HepG2 (cell line): ENCODE measurements around the gene GDI1. TPM values are rescaled to one million over a fixed set of nuclear protein-coding genes. Genes with fewer than 3 reads are reported as not detected.

ENCODE experiments used
- FOXJ3 ChIP-seq: sonication (generic); formaldehyde crosslinking; IDR thresholded peaks from 2 replicates; pipeline ENCODE4 v1.4.0; 2020; ENCODE audit warnings: missing genetic modification reagents, mild to moderate bottlenecking, borderline replicate concordance
- HNRNPL ChIP-seq: fragments of 200-400 bp; formaldehyde crosslinking; IDR thresholded peaks from 2 replicates; pipeline ENCODE4 v1.6.1; 2017; ENCODE audit warnings: mild to moderate bottlenecking, low read depth, low read length
- KDM5B ChIP-seq: sonication (generic); formaldehyde crosslinking; IDR thresholded peaks from 2 replicates; pipeline ENCODE4 v1.4.0; 2020; ENCODE audit warnings: missing genetic modification reagents, mild to moderate bottlenecking, borderline replicate concordance
- MXI1 ChIP-seq: IDR thresholded peaks from 3 replicates; pipeline ENCODE4 v1.6.1; 2012; ENCODE audit warnings: low read depth, low read length, inconsistent platforms, borderline replicate concordance
- PHF8 ChIP-seq: sonication (generic); formaldehyde crosslinking; IDR thresholded peaks from 2 replicates; pipeline ENCODE4 v1.5.0; 2020; ENCODE audit warnings: missing genetic modification reagents
- POLR2A ChIP-seq, 2 experiments: IDR thresholded peaks; 2 replicates each; pipeline ENCODE4 v1.6.1; 2011; ENCODE audit warnings: low read depth in 2 of 2, low read length in 2 of 2, mild to moderate bottlenecking in 1 of 2, moderate library complexity in 1 of 2; ENCODE audit not compliant: insufficient read depth in 1 of 2
- POLR2G ChIP-seq: fragments of 200-400 bp; formaldehyde crosslinking; IDR thresholded peaks from 2 replicates; pipeline ENCODE4 v1.6.1; 2018; ENCODE audit warnings: mild to moderate bottlenecking, low read depth, low read length, moderate library complexity
- RBM39 ChIP-seq: fragments of 200-400 bp; formaldehyde crosslinking; IDR thresholded peaks from one replicate; pipeline ENCODE4 v1.6.1; 2018; ENCODE audit warnings: antibody characterized with exemption, mild to moderate bottlenecking, low read depth, low read length; ENCODE audit not compliant: poor library complexity, severe bottlenecking
- SAP130 ChIP-seq: IDR thresholded peaks from 2 replicates; pipeline ENCODE4 v1.6.1; 2016; ENCODE audit warnings: low read depth
- SIN3A ChIP-seq: IDR thresholded peaks from 2 replicates; pipeline ENCODE4 v1.6.1; 2011; ENCODE audit warnings: low read depth, mild to moderate bottlenecking, control low read depth, low read length, borderline replicate concordance
- TRIM24 ChIP-seq: sonication (generic); formaldehyde crosslinking; IDR thresholded peaks from 2 replicates; pipeline ENCODE4 v1.8.0; 2022; ENCODE audit warnings: mild to moderate bottlenecking, missing genetic modification reagents
- YY1 ChIP-seq: IDR thresholded peaks from 2 replicates; pipeline ENCODE4 v1.6.1; 2011; ENCODE audit warnings: low read length, low read depth, moderate library complexity, mild to moderate bottlenecking; ENCODE audit not compliant: insufficient read depth, insufficient replicate concordance
- ZBTB20 ChIP-seq: sonication (generic); formaldehyde crosslinking; IDR thresholded peaks from 2 replicates; pipeline ENCODE4 v1.8.1; 2023; ENCODE audit warnings: missing genetic modification reagents, low read depth, mild to moderate bottlenecking, borderline replicate concordance
- ZNF549 ChIP-seq: sonication (generic); formaldehyde crosslinking; IDR thresholded peaks from 2 replicates; pipeline ENCODE4 v1.5.0; 2020; ENCODE audit warnings: missing genetic modification reagents
- ZNF563 ChIP-seq: sonication (generic); formaldehyde crosslinking; IDR thresholded peaks from 2 replicates; pipeline ENCODE4 v1.8.0; 2022; ENCODE audit warnings: mild to moderate bottlenecking, moderate library complexity, missing genetic modification reagents
- polyA plus RNA-seq, 8 experiments: library from polyadenylated mRNA; depleted of rRNA in 3 of 8; stranded (reverse) in 7 of 8; unstranded in 1 of 8; fragments of >200 nt; fragmentation: Illumina TruSeq in 4 of 8; extraction: Trizol in 4 of 8; gene quantifications; 2 replicates each; pipeline versions ENCODE4 v1.2.1 to v1.2.3, GENCODE V29; 2011 to 2016; ENCODE audit warnings: low read depth in 4 of 8, missing spikeins in 1 of 8, mixed read lengths in 1 of 8; ENCODE audit not compliant: insufficient read depth in 1 of 8
- total RNA-seq, 5 experiments: library from RNA; depleted of rRNA; stranded (reverse); fragments of >200 nt; fragmentation: Illumina TruSeq; extraction: Trizol; gene quantifications; 2 replicates each; pipeline ENCODE4 v1.2.3, GENCODE V29; 2016; ENCODE audit warnings: low read depth in 1 of 5
- TF ChIP-seq, protein P1 (sequence below): sonication (generic); formaldehyde crosslinking; IDR thresholded peaks from 2 replicates; pipeline ENCODE4 v1.4.0; 2020; ENCODE audit warnings: mild to moderate bottlenecking, missing genetic modification reagents
- TF ChIP-seq, protein P2 (sequence below): sonication (generic); formaldehyde crosslinking; IDR thresholded peaks from 2 replicates; pipeline ENCODE4 v1.4.0; 2020; ENCODE audit warnings: missing genetic modification reagents, borderline replicate concordance
- TF ChIP-seq, protein P3 (sequence below): sonication (generic); formaldehyde crosslinking; IDR thresholded peaks from 2 replicates; pipeline ENCODE4 v1.8.0; 2022; ENCODE audit warnings: mild to moderate bottlenecking, missing genetic modification reagents, borderline replicate concordance
- TF ChIP-seq, protein P4 (sequence below): sonication (generic); formaldehyde crosslinking; IDR thresholded peaks from 2 replicates; pipeline ENCODE4 v1.4.0; 2020; ENCODE audit warnings: missing genetic modification reagents, borderline replicate concordance

The GDI1 gene
- total and polyA plus RNA-seq, 2 of the 13 experiments (the other 11 are each of a cell fraction or from before 2014, with no cell fraction given), result 17.4 to 105 TPM

DNA sequence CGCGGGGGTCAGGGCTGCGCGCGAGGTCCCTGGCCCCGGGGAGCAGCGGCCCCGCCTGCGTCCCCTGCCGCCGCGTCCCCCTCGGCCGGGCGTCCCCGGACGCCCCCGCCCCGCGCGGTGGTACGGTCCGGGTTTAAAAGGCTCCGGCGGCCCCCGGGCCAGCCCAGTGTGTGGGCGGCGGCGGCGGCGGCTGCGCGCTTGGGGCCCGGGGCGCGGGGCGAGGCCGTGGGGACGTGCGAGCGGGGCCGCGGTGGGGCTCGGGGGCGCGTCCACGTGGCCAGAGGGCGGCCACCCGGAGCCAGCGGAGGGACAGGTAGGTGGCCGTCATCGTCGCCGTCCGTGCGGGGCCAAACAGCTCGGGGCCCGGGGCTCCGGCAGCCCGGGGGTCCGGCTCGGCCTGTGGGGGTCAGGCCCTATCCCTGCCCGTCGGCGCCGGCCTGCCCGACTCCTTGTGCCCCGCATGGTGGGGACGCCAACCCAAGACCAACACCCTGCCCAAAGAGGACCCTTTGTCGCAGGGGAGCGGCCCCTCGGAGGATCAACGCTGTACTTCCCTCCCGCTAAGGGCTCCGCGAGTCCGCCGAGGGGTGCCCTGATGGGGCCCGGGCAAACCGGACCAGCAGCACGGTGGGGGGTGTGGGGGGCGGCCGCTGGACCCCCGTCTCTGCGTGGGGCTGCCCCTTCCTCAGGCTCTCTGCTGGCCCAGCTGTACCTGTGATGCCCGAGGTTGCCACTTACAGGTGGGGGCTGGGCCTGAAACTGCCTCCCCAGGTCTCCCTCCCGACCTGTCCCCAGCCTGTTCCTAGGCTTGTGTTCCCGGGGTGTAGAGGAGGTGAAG is 21.4 kb downstream of the GDI1 start, which contains the start of gene PLXNA3 (continued):
- TF ChIP-seq, protein P1, sequence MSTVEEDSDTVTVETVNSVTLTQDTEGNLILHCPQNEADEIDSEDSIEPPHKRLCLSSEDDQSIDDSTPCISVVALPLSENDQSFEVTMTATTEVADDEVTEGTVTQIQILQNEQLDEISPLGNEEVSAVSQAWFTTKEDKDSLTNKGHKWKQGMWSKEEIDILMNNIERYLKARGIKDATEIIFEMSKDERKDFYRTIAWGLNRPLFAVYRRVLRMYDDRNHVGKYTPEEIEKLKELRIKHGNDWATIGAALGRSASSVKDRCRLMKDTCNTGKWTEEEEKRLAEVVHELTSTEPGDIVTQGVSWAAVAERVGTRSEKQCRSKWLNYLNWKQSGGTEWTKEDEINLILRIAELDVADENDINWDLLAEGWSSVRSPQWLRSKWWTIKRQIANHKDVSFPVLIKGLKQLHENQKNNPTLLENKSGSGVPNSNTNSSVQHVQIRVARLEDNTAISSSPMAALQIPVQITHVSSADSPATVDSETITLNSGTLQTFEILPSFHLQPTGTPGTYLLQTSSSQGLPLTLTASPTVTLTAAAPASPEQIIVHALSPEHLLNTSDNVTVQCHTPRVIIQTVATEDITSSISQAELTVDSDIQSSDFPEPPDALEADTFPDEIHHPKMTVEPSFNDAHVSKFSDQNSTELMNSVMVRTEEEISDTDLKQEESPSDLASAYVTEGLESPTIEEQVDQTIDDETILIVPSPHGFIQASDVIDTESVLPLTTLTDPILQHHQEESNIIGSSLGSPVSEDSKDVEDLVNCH (CRISPR knock-in tag), result no peak
- TF ChIP-seq ZBTB20 (CRISPR knock-in tag) (no peak), YY1 (peak; percentile 10), KDM5B (peak; percentile 41; the same call in 1 of the 2 replicates), POLR2A (IDR thresholded peaks at IDR 0.05; ENCODE audit: insufficient read depth in 1 of 2, low read depth in 2 of 2, low read length in 2 of 2) (peak in 1 of 2 experiments; percentile 13; a peak in 1 of 4 replicates), ZNF563 (peak; percentile 30; the same call in 1 of the 2 replicates), TRIM24 (CRISPR knock-in tag) (no peak), SAP130 (CRISPR knock-in tag) (peak; percentile 8; the same call in 1 of the 2 replicates), MXI1 (peak; percentile 10; the same call in 1 of the 3 replicates), HNRNPL (no peak), POLR2G (peak; percentile 68), PHF8 (CRISPR knock-in tag) (peak; percentile 31; the same call in 1 of the 2 replicates), RBM39 (no peak), SIN3A (peak; percentile 24; the same call in 1 of the 2 replicates), ZNF549 (no peak), FOXJ3 (CRISPR knock-in tag) (no peak)
- TF ChIP-seq, protein P2, sequence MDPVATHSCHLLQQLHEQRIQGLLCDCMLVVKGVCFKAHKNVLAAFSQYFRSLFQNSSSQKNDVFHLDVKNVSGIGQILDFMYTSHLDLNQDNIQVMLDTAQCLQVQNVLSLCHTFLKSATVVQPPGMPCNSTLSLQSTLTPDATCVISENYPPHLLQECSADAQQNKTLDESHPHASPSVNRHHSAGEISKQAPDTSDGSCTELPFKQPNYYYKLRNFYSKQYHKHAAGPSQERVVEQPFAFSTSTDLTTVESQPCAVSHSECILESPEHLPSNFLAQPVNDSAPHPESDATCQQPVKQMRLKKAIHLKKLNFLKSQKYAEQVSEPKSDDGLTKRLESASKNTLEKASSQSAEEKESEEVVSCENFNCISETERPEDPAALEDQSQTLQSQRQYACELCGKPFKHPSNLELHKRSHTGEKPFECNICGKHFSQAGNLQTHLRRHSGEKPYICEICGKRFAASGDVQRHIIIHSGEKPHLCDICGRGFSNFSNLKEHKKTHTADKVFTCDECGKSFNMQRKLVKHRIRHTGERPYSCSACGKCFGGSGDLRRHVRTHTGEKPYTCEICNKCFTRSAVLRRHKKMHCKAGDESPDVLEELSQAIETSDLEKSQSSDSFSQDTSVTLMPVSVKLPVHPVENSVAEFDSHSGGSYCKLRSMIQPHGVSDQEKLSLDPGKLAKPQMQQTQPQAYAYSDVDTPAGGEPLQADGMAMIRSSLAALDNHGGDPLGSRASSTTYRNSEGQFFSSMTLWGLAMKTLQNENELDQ (CRISPR knock-in tag), result no peak
- TF ChIP-seq, protein P3, sequence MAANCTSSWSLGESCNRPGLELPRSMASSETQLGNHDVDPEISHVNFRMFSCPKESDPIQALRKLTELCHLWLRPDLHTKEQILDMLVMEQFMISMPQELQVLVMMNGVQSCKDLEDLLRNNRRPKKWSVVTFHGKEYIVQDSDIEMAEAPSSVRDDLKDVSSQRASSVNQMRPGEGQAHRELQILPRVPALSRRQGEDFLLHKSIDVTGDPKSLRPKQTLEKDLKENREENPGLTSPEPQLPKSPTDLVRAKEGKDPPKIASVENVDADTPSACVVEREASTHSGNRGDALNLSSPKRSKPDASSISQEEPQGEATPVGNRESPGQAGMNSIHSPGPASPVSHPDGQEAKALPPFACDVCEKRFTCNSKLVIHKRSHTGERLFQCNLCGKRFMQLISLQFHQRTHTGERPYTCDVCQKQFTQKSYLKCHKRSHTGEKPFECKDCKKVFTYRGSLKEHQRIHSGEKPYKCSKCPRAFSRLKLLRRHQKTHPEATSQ (CRISPR knock-in tag), result no peak
- TF ChIP-seq, protein P4, sequence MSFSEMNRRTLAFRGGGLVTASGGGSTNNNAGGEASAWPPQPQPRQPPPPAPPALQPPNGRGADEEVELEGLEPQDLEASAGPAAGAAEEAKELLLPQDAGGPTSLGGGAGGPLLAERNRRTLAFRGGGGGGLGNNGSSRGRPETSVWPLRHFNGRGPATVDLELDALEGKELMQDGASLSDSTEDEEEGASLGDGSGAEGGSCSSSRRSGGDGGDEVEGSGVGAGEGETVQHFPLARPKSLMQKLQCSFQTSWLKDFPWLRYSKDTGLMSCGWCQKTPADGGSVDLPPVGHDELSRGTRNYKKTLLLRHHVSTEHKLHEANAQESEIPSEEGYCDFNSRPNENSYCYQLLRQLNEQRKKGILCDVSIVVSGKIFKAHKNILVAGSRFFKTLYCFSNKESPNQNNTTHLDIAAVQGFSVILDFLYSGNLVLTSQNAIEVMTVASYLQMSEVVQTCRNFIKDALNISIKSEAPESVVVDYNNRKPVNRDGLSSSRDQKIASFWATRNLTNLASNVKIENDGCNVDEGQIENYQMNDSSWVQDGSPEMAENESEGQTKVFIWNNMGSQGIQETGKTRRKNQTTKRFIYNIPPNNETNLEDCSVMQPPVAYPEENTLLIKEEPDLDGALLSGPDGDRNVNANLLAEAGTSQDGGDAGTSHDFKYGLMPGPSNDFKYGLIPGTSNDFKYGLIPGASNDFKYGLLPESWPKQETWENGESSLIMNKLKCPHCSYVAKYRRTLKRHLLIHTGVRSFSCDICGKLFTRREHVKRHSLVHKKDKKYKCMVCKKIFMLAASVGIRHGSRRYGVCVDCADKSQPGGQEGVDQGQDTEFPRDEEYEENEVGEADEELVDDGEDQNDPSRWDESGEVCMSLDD (CRISPR knock-in tag), result no peak
